Measurements from ENCODE around the gene UCK2. TPM values are rescaled to one million over a fixed set of nuclear protein-coding genes. Genes with fewer than 3 reads are reported as not detected.

Gene UCK2
- total RNA-seq, 2 experiments from 2014 or later, result 0.67 to 0.71 TPM

DNA sequence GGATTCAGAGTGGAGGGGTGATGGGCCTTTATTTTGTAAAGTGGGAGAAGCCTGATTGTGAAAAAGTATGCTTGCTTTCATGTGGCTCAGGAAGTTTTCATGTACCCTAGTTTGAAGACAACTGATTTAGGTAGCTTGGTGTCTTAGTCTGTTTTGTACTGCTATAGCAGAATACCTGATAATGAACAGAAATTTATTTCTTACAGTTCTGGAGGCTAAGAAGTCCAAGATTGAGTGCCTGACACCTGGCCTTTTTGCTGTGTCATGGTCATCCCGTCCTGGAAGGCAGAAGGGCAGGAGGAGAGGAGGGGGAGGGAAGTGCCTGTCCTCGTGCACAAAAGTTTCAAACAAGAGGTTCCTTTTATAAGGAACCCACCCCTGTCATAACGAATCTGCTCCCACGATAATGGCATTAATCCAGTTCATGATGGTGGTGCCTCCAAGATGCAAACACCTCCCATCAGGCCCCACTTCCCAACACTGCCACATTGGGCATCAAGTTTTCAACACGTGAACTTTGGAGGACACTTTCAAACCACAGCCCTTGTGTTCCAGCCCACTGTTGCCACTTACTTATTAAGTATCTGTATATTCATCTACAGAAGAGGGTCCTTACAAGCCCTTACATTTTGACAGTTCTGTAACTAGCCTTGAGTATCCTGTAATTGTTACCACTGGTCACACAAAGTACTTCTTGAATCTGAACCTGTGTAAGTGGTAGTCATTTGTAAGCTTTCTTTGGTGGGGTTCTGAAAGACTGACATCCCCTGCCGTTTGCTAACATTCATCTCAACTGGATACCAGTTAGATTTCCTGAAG is 9.5 kb downstream of the UCK2 start:
- ChIA-PET POLR2A (no interaction called here), CTCF (no interaction called here)
- TF ChIP-seq, protein P1, sequence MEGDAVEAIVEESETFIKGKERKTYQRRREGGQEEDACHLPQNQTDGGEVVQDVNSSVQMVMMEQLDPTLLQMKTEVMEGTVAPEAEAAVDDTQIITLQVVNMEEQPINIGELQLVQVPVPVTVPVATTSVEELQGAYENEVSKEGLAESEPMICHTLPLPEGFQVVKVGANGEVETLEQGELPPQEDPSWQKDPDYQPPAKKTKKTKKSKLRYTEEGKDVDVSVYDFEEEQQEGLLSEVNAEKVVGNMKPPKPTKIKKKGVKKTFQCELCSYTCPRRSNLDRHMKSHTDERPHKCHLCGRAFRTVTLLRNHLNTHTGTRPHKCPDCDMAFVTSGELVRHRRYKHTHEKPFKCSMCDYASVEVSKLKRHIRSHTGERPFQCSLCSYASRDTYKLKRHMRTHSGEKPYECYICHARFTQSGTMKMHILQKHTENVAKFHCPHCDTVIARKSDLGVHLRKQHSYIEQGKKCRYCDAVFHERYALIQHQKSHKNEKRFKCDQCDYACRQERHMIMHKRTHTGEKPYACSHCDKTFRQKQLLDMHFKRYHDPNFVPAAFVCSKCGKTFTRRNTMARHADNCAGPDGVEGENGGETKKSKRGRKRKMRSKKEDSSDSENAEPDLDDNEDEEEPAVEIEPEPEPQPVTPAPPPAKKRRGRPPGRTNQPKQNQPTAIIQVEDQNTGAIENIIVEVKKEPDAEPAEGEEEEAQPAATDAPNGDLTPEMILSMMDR (IDR thresholded peaks at IDR 0.05), result no peak
- H3K9me3 ChIP-seq (ENCODE audit: control insufficient read depth in 1 of 2, insufficient read depth in 1 of 2, low read length in 2 of 2), result no peaks in the 10 kb centered on the region
- H3K27ac ChIP-seq (ENCODE audit: low read depth in 1 of 2, low read length in 2 of 2), result no peak overlapping the region
- DNase-seq (no peak), ATAC-seq (ENCODE audit: poor library complexity) (no peak)
- intact Hi-C loops (cut with DNase I, micrococcal nuclease), result no loop called here
- H3K4me3 ChIP-seq (ENCODE audit: low read length), result no peak overlapping the region
- H3K4me1 ChIP-seq (ENCODE audit: insufficient read depth, low read length), result no peaks in the 10 kb centered on the region
- Mint-ChIP-seq H3K27ac (no peak overlapping the region), H3K4me1 (ENCODE audit: low read depth) (peaks cover 4% of the 10 kb centered on the region), H3K4me3 (no peak overlapping the region), H3K27me3 (no peaks in the 10 kb centered on the region), H3K36me3 (ENCODE audit: low read depth) (no peaks in the 10 kb centered on the region), H3K9me3 (no peaks in the 10 kb centered on the region)
- H3K36me3 ChIP-seq (ENCODE audit: insufficient read depth, low read length), result no peaks in the 10 kb centered on the region
- H3K27me3 ChIP-seq (ENCODE audit: control insufficient read depth in 1 of 2, insufficient read depth in 2 of 2, low read length in 2 of 2), result no peaks in the 10 kb centered on the region

- Mint-ChIP-seq H3K27me3 (no peaks in the 10 kb centered on the region), H3K4me1 (ENCODE audit: low read depth) (peaks cover 14% of the 10 kb centered on the region), H3K36me3 (ENCODE audit: low read depth) (no peaks in the 10 kb centered on the region), H3K27ac (no peak overlapping the region), H3K4me3 (no peak overlapping the region), H3K9me3 (no peaks in the 10 kb centered on the region)
- ChIA-PET POLR2A (no interaction called here), CTCF (no interaction called here)
- Histone ChIP-seq H3K27ac (ENCODE audit: low read depth in 1 of 2, low read length in 2 of 2) (no peak overlapping the region), H3K27me3 (ENCODE audit: control insufficient read depth in 1 of 2, insufficient read depth in 2 of 2, low read length in 2 of 2) (no peaks in the 10 kb centered on the region), H3K4me3 (ENCODE audit: low read length) (no peak overlapping the region), H3K36me3 (ENCODE audit: insufficient read depth, low read length) (no peaks in the 10 kb centered on the region), H3K4me1 (ENCODE audit: insufficient read depth, low read length) (peaks cover 8% of the 10 kb centered on the region), H3K9me3 (ENCODE audit: control insufficient read depth in 1 of 2, insufficient read depth in 1 of 2, low read length in 2 of 2) (no peaks in the 10 kb centered on the region)
- no peak for DNase-seq
- no peak for ATAC-seq (ENCODE audit: poor library complexity)
- intact Hi-C loops (cut with DNase I, micrococcal nuclease), result no loop called here
- TF ChIP-seq, protein P1 (IDR thresholded peaks at IDR 0.05), result no peak
Observed at GRCh38 chr1:165837838-165838364, 10.5 kb downstream of the UCK2 start.

- Histone ChIP-seq H3K4me1 (ENCODE audit: insufficient read depth, low read length) (peaks cover 12% of the 10 kb centered on the region), H3K27ac (ENCODE audit: low read depth in 1 of 2, low read length in 2 of 2) (no peak overlapping the region), H3K9me3 (ENCODE audit: control insufficient read depth in 1 of 2, insufficient read depth in 1 of 2, low read length in 2 of 2) (no peaks in the 10 kb centered on the region), H3K4me3 (ENCODE audit: low read length) (no peak overlapping the region), H3K36me3 (ENCODE audit: insufficient read depth, low read length) (no peaks in the 10 kb centered on the region), H3K27me3 (ENCODE audit: control insufficient read depth in 1 of 2, insufficient read depth in 2 of 2, low read length in 2 of 2) (no peaks in the 10 kb centered on the region)
- POLR2A ChIA-PET, result no interaction called here
- H3K27ac Mint-ChIP-seq, result no peak overlapping the region
- CTCF ChIA-PET, result interaction anchor here (1.4 kb wide), 1 partner anchor 11 kb away, joined by 3 read pairs; no protein-coding TSS in a partner anchor
- ATAC-seq (ENCODE audit: poor library complexity) (no peak), DNase-seq (no peak)
- no peaks in the 10 kb centered on the region for H3K27me3 Mint-ChIP-seq
- H3K9me3 Mint-ChIP-seq, result no peaks in the 10 kb centered on the region
- H3K36me3 Mint-ChIP-seq (ENCODE audit: low read depth), result no peaks in the 10 kb centered on the region
- TF ChIP-seq, protein P1 (IDR thresholded peaks at IDR 0.05), result no peak
- H3K4me3 Mint-ChIP-seq, result no peak overlapping the region
- intact Hi-C loops (cut with DNase I, micrococcal nuclease), result no loop called here
- H3K4me1 Mint-ChIP-seq (ENCODE audit: low read depth), result peaks cover 18% of the 10 kb centered on the region
Observed at GRCh38 chr1:165840423-165840822, 13.0 kb downstream of the UCK2 start.

Measured in CD4-positive, alpha-beta T cell (primary cell).